Activated CD8-positive, alpha-beta memory T cell treated with anti-CD3 and anti-CD28 coated beads for 24 hours (primary cell): ENCODE results near the gene DLGAP4.

Source experiments
- DNase-seq: peaks from one replicate; pipeline ENCODE4 v3.0.0-alpha.2; 2020

Gene DLGAP4

GRCh38 chr20:36275441-36276189 is 30.5 kb upstream of the DLGAP4 start:
- peak; percentile 40 for DNase-seq

- DNase-seq = peak; percentile 49
Observed at GRCh38 chr20:36277546-36277945, 28.6 kb upstream of the DLGAP4 start.

GRCh38 chr20:36279362-36279761 is 26.8 kb upstream of the DLGAP4 start:
- peak; percentile 26 for DNase-seq

- no peak for DNase-seq
Observed at GRCh38 chr20:36279776-36280175, 26.4 kb upstream of the DLGAP4 start.

GRCh38 chr20:36281785-36282380 is 24.3 kb upstream of the DLGAP4 start:
- DNase-seq = peak; percentile 33

- DNase-seq = no peak
Observed at GRCh38 chr20:36284751-36285150, 21.4 kb upstream of the DLGAP4 start.

- no peak for DNase-seq
Observed at GRCh38 chr20:36285746-36286447, 20.2 kb upstream of the DLGAP4 start.

- no peak for DNase-seq
Observed at GRCh38 chr20:36297656-36298055, 8.5 kb upstream of the DLGAP4 start.

GRCh38 chr20:36298061-36298460 is 8.1 kb upstream of the DLGAP4 start:
- DNase-seq = peak; percentile 49

- DNase-seq = no peak
Observed at GRCh38 chr20:36298795-36299339, 7.3 kb upstream of the DLGAP4 start.

- DNase-seq = no peak
Observed at GRCh38 chr20:36299459-36299858, 6.7 kb upstream of the DLGAP4 start.

- DNase-seq = no peak
Observed at GRCh38 chr20:36301359-36302119, 4.6 kb upstream of the DLGAP4 start.

GRCh38 chr20:36303020-36303595 is 3.0 kb upstream of the DLGAP4 start:
- DNase-seq = no peak

- DNase-seq = no peak
Observed at GRCh38 chr20:36303831-36304230, 2.3 kb upstream of the DLGAP4 start.

- DNase-seq = peak; percentile 52
Observed at GRCh38 chr20:36304786-36305495, 1.2 kb upstream of the DLGAP4 start.

- DNase-seq = peak; percentile 55
Observed at GRCh38 chr20:36306553-36307411, 643 bp downstream of the DLGAP4 start.

GRCh38 chr20:36307412-36308325 is 1.5 kb downstream of the DLGAP4 start:
- peak; percentile 54 for DNase-seq

GRCh38 chr20:36308353-36308752 is 2.2 kb downstream of the DLGAP4 start:
- DNase-seq = peak; percentile 21

GRCh38 chr20:36308986-36309385 is 2.8 kb downstream of the DLGAP4 start:
- DNase-seq = peak; percentile 21

- peak; percentile 15 for DNase-seq
Observed at GRCh38 chr20:36309643-36310042, 3.5 kb downstream of the DLGAP4 start.
